SK-N-SH (cell line): ENCODE measurements around the gene PRKAR1A. TPM values are rescaled to one million over a fixed set of nuclear protein-coding genes. Genes with fewer than 3 reads are reported as not detected.

Experiments used
- CTCF ChIA-PET: fragments of 300-600, 350-600 bp; formaldehyde crosslinking; extraction: SDS; loops from one replicate; lab custom pipeline; 2021; lab: Yijun Ruan, JAX
- POLR2A ChIA-PET: fragments of 350-600 bp; sonication (Branson Sonifier 250); formaldehyde crosslinking; extraction: SDS; loops from one replicate; lab custom pipeline; 2020; ENCODE audit warnings: antibody characterized with exemption, inconsistent platforms; lab: Yijun Ruan, JAX
- DNase-seq: peaks from one replicate; pipeline ENCODE4 v3.0.0; 2012
- H2AFZ ChIP-seq: fragments of 200-600 bp; sonication (generic); 2 replicates; pipeline ENCODE4 v1.8.1; 2016; ENCODE audit warnings: antibody characterized with exemption, mild to moderate bottlenecking, low read depth
- H3F3A ChIP-seq: fragments of 200-600 bp; sonication (generic); replicated peaks from 2 replicates; pipeline ENCODE3; 2016; ENCODE audit warnings: antibody characterized with exemption, mild to moderate bottlenecking; ENCODE audit not compliant: insufficient read depth
- H3K27ac ChIP-seq, 2 experiments: fragments of 200-500 bp in 1 of 2; fragments of 200-600 bp in 1 of 2; sonication (Bioruptor generic) in 1 of 2; sonication (generic), shearing (Covaris generic) in 1 of 2; 2 replicates each; pipeline versions ENCODE4 v1.5.1 to v1.6.1; 2014 to 2016; ENCODE audit warnings: low read depth in 2 of 2, inconsistent platforms in 1 of 2, low read length in 1 of 2, mild to moderate bottlenecking in 1 of 2, mixed read lengths in 1 of 2
- H3K27me3 ChIP-seq: fragments of 200-600 bp; sonication (generic), shearing (Covaris generic); 2 replicates; pipeline ENCODE4 v1.6.1; 2016; ENCODE audit warnings: mixed run types; ENCODE audit not compliant: insufficient read depth
- H3K36me3 ChIP-seq, 2 experiments: fragments of 200-500 bp in 1 of 2; fragments of 200-600 bp in 1 of 2; sonication (Bioruptor generic) in 1 of 2; sonication (generic) in 1 of 2; replicated peaks in 1 of 2; 2 replicates each; pipeline versions ENCODE3 to v1.5.1; 2014 to 2016; ENCODE audit warnings: low read length in 1 of 2, mild to moderate bottlenecking in 1 of 2; ENCODE audit not compliant: insufficient read depth in 2 of 2, control insufficient read depth in 1 of 2
- H3K4me1 ChIP-seq, 2 experiments: fragments of 200-500 bp in 1 of 2; fragments of 200-600 bp in 1 of 2; sonication (Bioruptor generic) in 1 of 2; sonication (generic), shearing (Covaris generic) in 1 of 2; 2 replicates each; pipeline versions ENCODE4 v1.5.1 to v1.6.1; 2014 to 2016; ENCODE audit warnings: low read depth in 1 of 2, low read length in 1 of 2, mixed run types in 1 of 2; ENCODE audit not compliant: insufficient read depth in 2 of 2, control insufficient read depth in 1 of 2
- H3K4me2 ChIP-seq: fragments of 200-600 bp; sonication (generic), shearing (Covaris generic); 2 replicates; pipeline ENCODE4 v1.6.1; 2017; ENCODE audit warnings: mixed run types
- H3K4me3 ChIP-seq, 2 experiments: fragments of 200-500 bp in 1 of 2; fragments of 200-600 bp in 1 of 2; sonication (Bioruptor generic) in 1 of 2; sonication (generic), shearing (Covaris generic) in 1 of 2; 2 replicates each; pipeline versions ENCODE4 v1.5.1 to v1.8.1; 2014 to 2016; ENCODE audit warnings: low read depth in 2 of 2, inconsistent platforms in 1 of 2, low read length in 1 of 2, mild to moderate bottlenecking in 1 of 2, mixed read lengths in 1 of 2, moderate library complexity in 1 of 2
- H3K79me2 ChIP-seq: fragments of 200-600 bp; sonication (generic); 2 replicates; pipeline ENCODE4 v1.8.1; 2017; ENCODE audit warnings: mild to moderate bottlenecking; ENCODE audit not compliant: insufficient read depth
- H3K9ac ChIP-seq: fragments of 200-600 bp; sonication (generic); 2 replicates; pipeline ENCODE4 v1.6.1; 2017; ENCODE audit warnings: mixed run types
- H3K9me2 ChIP-seq: fragments of 200-600 bp; sonication (generic); 2 replicates; pipeline ENCODE4 v1.6.1; 2017; ENCODE audit warnings: mixed run types
- H3K9me3 ChIP-seq: fragments of 200-600 bp; sonication (generic); 2 replicates; pipeline ENCODE4 v1.6.1; 2017; ENCODE audit warnings: mixed run types, mild to moderate bottlenecking, moderate library complexity
- H4K20me1 ChIP-seq: fragments of 200-600 bp; sonication (generic); 2 replicates; pipeline ENCODE4 v1.6.1; 2017; ENCODE audit warnings: mild to moderate bottlenecking, mixed run types; ENCODE audit not compliant: insufficient read depth
- EP300 ChIP-seq, 2 experiments: IDR thresholded peaks; 2 replicates each; pipeline versions ENCODE4 v1.4.0 to v1.6.1; 2012; ENCODE audit warnings: borderline replicate concordance in 1 of 2, low read depth in 1 of 2, low read length in 1 of 2
- EZH2phosphoT487 ChIP-seq: fragments of 200-600 bp; sonication (generic); IDR thresholded peaks from 2 replicates; pipeline ENCODE4 v1.6.1; 2017; ENCODE audit warnings: low read depth, mixed run types, mild to moderate bottlenecking, antibody characterized with exemption, moderate library complexity, borderline replicate concordance
- GABPA ChIP-seq: IDR thresholded peaks from 2 replicates; pipeline ENCODE4 v1.4.0; 2012; ENCODE audit warnings: low read depth, mild to moderate bottlenecking
- GATA2 ChIP-seq: sonication (generic); formaldehyde crosslinking; IDR thresholded peaks from 2 replicates; pipeline ENCODE4 v1.5.0; 2020; ENCODE audit warnings: mild to moderate bottlenecking, missing genetic modification reagents
- IRF3 ChIP-seq: fragments of 150-350 bp; IDR thresholded peaks from 2 replicates; pipeline ENCODE4 v1.6.1; 2016; ENCODE audit warnings: mild to moderate bottlenecking, low read depth, low read length
- MEF2A ChIP-seq: IDR thresholded peaks from 2 replicates; pipeline ENCODE4 v1.4.0; 2012; ENCODE audit warnings: low read depth, borderline replicate concordance
- NFIC ChIP-seq: IDR thresholded peaks from 2 replicates; pipeline ENCODE4 v1.4.0; 2012; ENCODE audit warnings: borderline replicate concordance
- NRF1 ChIP-seq: IDR thresholded peaks from 2 replicates; pipeline ENCODE4 v1.6.1; 2012; ENCODE audit warnings: low read depth, mild to moderate bottlenecking, low read length
- PBX3 ChIP-seq: IDR thresholded peaks from 2 replicates; pipeline ENCODE4; 2012
- POLR2AphosphoS5 ChIP-seq: IDR thresholded peaks from 2 replicates; pipeline ENCODE4 v1.6.1; 2012; ENCODE audit warnings: low read depth, low read length
- RAD21 ChIP-seq: IDR thresholded peaks from 2 replicates; pipeline ENCODE4 v1.6.1; 2012; ENCODE audit warnings: mild to moderate bottlenecking, low read length
- RXRA ChIP-seq: IDR thresholded peaks from 2 replicates; pipeline ENCODE4 v1.4.0; 2012; ENCODE audit warnings: low read depth, mild to moderate bottlenecking, borderline replicate concordance
- TEAD4 ChIP-seq: IDR thresholded peaks from 2 replicates; pipeline ENCODE4 v1.4.0; 2012; ENCODE audit warnings: mild to moderate bottlenecking, borderline replicate concordance; ENCODE audit not compliant: insufficient read depth
- USF1 ChIP-seq: IDR thresholded peaks from 2 replicates; pipeline ENCODE4 v1.4.0; 2012; ENCODE audit warnings: low read depth, borderline replicate concordance
- USF2 ChIP-seq: fragments of 150-350 bp; IDR thresholded peaks from 2 replicates; pipeline ENCODE4 v1.6.1; 2017; ENCODE audit warnings: antibody characterized with exemption, low read length, low read depth, borderline replicate concordance
- YY1 ChIP-seq: IDR thresholded peaks from 2 replicates; pipeline ENCODE4 v1.4.0; 2012; ENCODE audit warnings: low read depth, mild to moderate bottlenecking
- WGBS: methylation state at CpG from one replicate; pipeline ENCODE4 v1.1.6; 2017; ENCODE audit warnings: low lambda C conversion rate; 5-methylcytosine and 5-hydroxymethylcytosine counted together
- polyA plus RNA-seq, 3 experiments: library from polyadenylated mRNA; depleted of rRNA; stranded (reverse); fragments of >200 nt; gene quantifications; 2 replicates each; pipeline ENCODE4 v1.2.3, GENCODE V29; 2012

PRKAR1A gene
- polyA plus RNA-seq, 1 of the 3 experiments (the other 2 are of a cell fraction) = 195 TPM

DNA sequence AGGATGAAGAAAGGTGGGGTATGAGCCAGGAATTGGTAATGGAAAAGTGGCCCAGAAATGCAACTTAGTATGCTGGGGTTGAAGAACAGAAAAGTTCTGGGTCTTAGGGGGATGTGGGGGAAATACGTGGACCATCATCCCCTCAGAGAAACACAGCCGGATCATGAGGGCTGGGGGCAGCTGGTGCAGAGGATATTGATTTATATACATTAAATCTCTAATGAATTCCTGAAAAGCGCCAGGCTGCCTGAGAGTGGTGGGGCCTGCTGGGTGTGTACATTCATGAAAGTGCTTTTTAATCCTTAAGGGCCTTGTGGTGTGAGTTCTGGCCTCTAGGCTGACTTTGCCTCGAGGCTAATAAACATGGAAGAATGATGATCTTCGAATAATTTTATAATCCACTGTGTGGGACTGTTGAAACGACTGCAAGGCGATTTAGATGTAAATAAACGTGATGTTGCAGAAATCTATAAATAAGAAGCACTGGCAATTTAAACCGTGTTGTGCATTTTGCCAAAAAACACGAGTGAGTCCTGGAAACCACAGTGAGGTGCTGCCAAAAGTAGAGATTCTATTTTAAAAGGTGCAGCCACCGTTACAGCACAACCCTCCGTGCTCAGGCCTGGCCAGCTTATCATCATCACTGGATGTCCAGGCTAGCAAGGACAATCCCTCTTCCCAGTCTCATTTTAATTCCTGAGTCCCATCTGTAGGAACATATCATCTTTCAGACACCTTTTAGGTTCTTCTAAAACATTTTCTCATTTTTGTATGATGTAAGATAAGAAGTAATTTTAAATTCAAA, 32.1 kb downstream of the PRKAR1A start:
- Histone ChIP-seq H3K9me3 (no peaks in the 10 kb centered on the region), H3K4me1 (no peaks in the 10 kb centered on the region), H3K27ac (no peak overlapping the region), H3K79me2 (no peaks in the 10 kb centered on the region), H3K27me3 (no peaks in the 10 kb centered on the region), H3K9ac (no peak overlapping the region), H3F3A (no peaks in the 10 kb centered on the region), H3K9me2 (no peaks in the 10 kb centered on the region), H3K4me3 (no peak overlapping the region), H3K36me3 (peaks cover 0 to 13% of the 10 kb centered on the region in 2 experiments)
- ChIA-PET POLR2A (no interaction called here), CTCF (no interaction called here)
- no peak for DNase-seq
- TF ChIP-seq GATA2 (CRISPR knock-in tag) = no peak
- TF ChIP-seq IRF3 = no peak
- TF ChIP-seq YY1 = no peak
- TF ChIP-seq MEF2A = no peak
- TF ChIP-seq RXRA = no peak
- no peak for TF ChIP-seq POLR2AphosphoS5
- no peak for TF ChIP-seq EZH2phosphoT487
- TF ChIP-seq TEAD4 = no peak
- TF ChIP-seq RAD21 = no peak
- TF ChIP-seq EP300 (IDR thresholded peaks at IDR 0.05; ENCODE audit: borderline replicate concordance in 1 of 2, low read depth in 1 of 2, low read length in 1 of 2) = no peak
- TF ChIP-seq GABPA = no peak
- TF ChIP-seq NFIC = no peak
- TF ChIP-seq PBX3 = no peak
- no peak for TF ChIP-seq NRF1
- TF ChIP-seq USF1 = no peak
- no peak for TF ChIP-seq USF2
- TF ChIP-seq, all 33 proteins: peak for 0
- no peak overlapping the region for H3K4me2 ChIP-seq
- 54% methylated on average over 12 of the region's 12 CpGs for WGBS
- no peaks in the 10 kb centered on the region for H4K20me1 ChIP-seq
- no peak overlapping the region for H2AFZ ChIP-seq
